IMR-90 (cell line): ENCODE measurements around the gene MGRN1. TPM values are rescaled to one million over a fixed set of nuclear protein-coding genes. Genes with fewer than 3 reads are reported as not detected.

Experiments used
- ATAC-seq: fragments of 200-7000 bp; cut with Tn5 transposase; 2 replicates; pipeline ENCODE4 v1.9.1; 2020; ENCODE audit warnings: low read depth, mild to moderate bottlenecking, moderate library complexity
- BruUV-seq: library from RNA; stranded (reverse); fragments of 400-500 nt; replicated peaks from 2 replicates; lab custom pipeline; 2021; lab: Mats Ljungman, UMichigan
- CTCF ChIA-PET: fragments of 300-600 bp; formaldehyde crosslinking; extraction: SDS; loops from one replicate; lab custom pipeline; 2021; ENCODE audit warnings: antibody characterized with exemption; lab: Yijun Ruan, JAX
- POLR2A ChIA-PET: fragments of 300-600 bp; sonication (Branson Sonifier 250); formaldehyde crosslinking; loops from one replicate; lab custom pipeline; 2022; ENCODE audit warnings: antibody characterized with exemption; ENCODE audit not compliant: unreplicated experiment; lab: Charles Lee
- DNase-seq: peaks from one replicate; pipeline ENCODE4 v3.0.0; 2013
- H2AFZ ChIP-seq: replicated peaks from 2 replicates; pipeline ENCODE3; 2013; ENCODE audit warnings: low read length, mild to moderate bottlenecking; ENCODE audit not compliant: poor library complexity
- H2AK5ac ChIP-seq: 2 replicates; pipeline ENCODE4 v1.6.1; 2013; ENCODE audit warnings: low read depth, low read length, inconsistent platforms
- H2AK9ac ChIP-seq: replicated peaks from 2 replicates; pipeline ENCODE3; 2013; ENCODE audit warnings: mild to moderate bottlenecking, low read depth, low read length, moderate library complexity; ENCODE audit not compliant: poor library complexity
- H2BK120ac ChIP-seq: 2 replicates; pipeline ENCODE4 v1.6.1; 2013; ENCODE audit warnings: low read depth, low read length, inconsistent platforms
- H2BK15ac ChIP-seq: 3 replicates; pipeline ENCODE4 v1.6.1; 2013; ENCODE audit warnings: low read depth, low read length, inconsistent platforms
- H2BK20ac ChIP-seq: 2 replicates; pipeline ENCODE4 v1.6.1; 2013; ENCODE audit warnings: low read depth, mild to moderate bottlenecking, inconsistent platforms, low read length, moderate library complexity
- H2BK5ac ChIP-seq: 2 replicates; pipeline ENCODE4 v1.6.1; 2013; ENCODE audit warnings: mild to moderate bottlenecking, low read depth, low read length, inconsistent platforms; ENCODE audit not compliant: poor library complexity, severe bottlenecking
- H3K14ac ChIP-seq: replicated peaks from 2 replicates; pipeline ENCODE4 v1.6.1; 2013; ENCODE audit warnings: low read depth, low read length, inconsistent platforms
- H3K18ac ChIP-seq: 2 replicates; pipeline ENCODE4 v1.6.1; 2013; ENCODE audit warnings: low read depth, low read length, control low read depth
- H3K23ac ChIP-seq: 2 replicates; pipeline ENCODE4 v1.6.1; 2013; ENCODE audit warnings: low read depth, low read length, inconsistent platforms
- H3K27ac ChIP-seq: 2 replicates; pipeline ENCODE4 v1.5.1; 2013; ENCODE audit warnings: mild to moderate bottlenecking, control low read depth, low read length; ENCODE audit not compliant: insufficient read depth
- H3K27me3 ChIP-seq: 2 replicates; pipeline ENCODE4 v1.6.1; 2013; ENCODE audit warnings: low read length; ENCODE audit not compliant: control insufficient read depth, insufficient read depth
- H3K36me3 ChIP-seq: 2 replicates; pipeline ENCODE4 v1.6.1; 2013; ENCODE audit warnings: low read length, mixed read lengths; ENCODE audit not compliant: control insufficient read depth, insufficient read depth
- H3K4ac ChIP-seq: 2 replicates; pipeline ENCODE4 v1.6.1; 2013; ENCODE audit warnings: low read depth, low read length, inconsistent platforms
- H3K4me1 ChIP-seq: 2 replicates; pipeline ENCODE4 v1.6.1; 2013; ENCODE audit warnings: low read length, mixed read lengths; ENCODE audit not compliant: control insufficient read depth, insufficient read depth
- H3K4me2 ChIP-seq: 2 replicates; pipeline ENCODE4 v1.6.1; 2013; ENCODE audit warnings: low read depth, mild to moderate bottlenecking, control low read depth, low read length, moderate library complexity
- H3K4me3 ChIP-seq: 2 replicates; pipeline ENCODE4 v1.5.1; 2013; ENCODE audit warnings: low read depth, mild to moderate bottlenecking, control low read depth, low read length, moderate library complexity; ENCODE audit not compliant: insufficient read depth
- H3K56ac ChIP-seq: 2 replicates; pipeline ENCODE4 v1.6.1; 2013; ENCODE audit warnings: low read length, inconsistent platforms; ENCODE audit not compliant: insufficient read depth; ENCODE audit errors: extremely low read depth
- H3K79me1 ChIP-seq, 2 experiments: 2 replicates each; pipeline ENCODE4 v1.6.1; 2013; ENCODE audit warnings: low read length in 2 of 2, inconsistent platforms in 1 of 2, low read depth in 1 of 2
- H3K9ac ChIP-seq: 2 replicates; pipeline ENCODE4 v1.6.1; 2013; ENCODE audit warnings: low read depth, low read length, control low read depth
- H3K9me1 ChIP-seq: 2 replicates; pipeline ENCODE4 v1.6.1; 2013; ENCODE audit warnings: low read length, inconsistent platforms; ENCODE audit not compliant: insufficient read depth
- H3K9me3 ChIP-seq: 2 replicates; pipeline ENCODE4 v1.6.1; 2013; ENCODE audit warnings: low read length; ENCODE audit not compliant: control insufficient read depth, insufficient read depth
- H4K20me1 ChIP-seq: 2 replicates; pipeline ENCODE4 v1.6.1; 2013; ENCODE audit warnings: low read length, inconsistent platforms; ENCODE audit not compliant: insufficient read depth
- H4K5ac ChIP-seq: 2 replicates; pipeline ENCODE4 v1.6.1; 2013; ENCODE audit warnings: mild to moderate bottlenecking, low read depth, low read length, control low read depth
- H4K8ac ChIP-seq, 2 experiments: 2 replicates each; pipeline ENCODE4 v1.6.1; 2013; ENCODE audit warnings: low read depth in 2 of 2, low read length in 2 of 2, control low read depth in 1 of 2, inconsistent platforms in 1 of 2
- H4K91ac ChIP-seq: 2 replicates; pipeline ENCODE4 v1.6.1; 2013; ENCODE audit warnings: low read depth, low read length, inconsistent platforms; ENCODE audit not compliant: insufficient read depth
- CEBPB ChIP-seq: IDR thresholded peaks from 2 replicates; pipeline ENCODE4 v1.6.1; 2012; ENCODE audit warnings: low read depth, low read length, improper control_type of control experiment
- CHD1 ChIP-seq: IDR thresholded peaks from 2 replicates; pipeline ENCODE4 v1.6.1; 2012; ENCODE audit warnings: low read depth, low read length, improper control_type of control experiment
- MAZ ChIP-seq: IDR thresholded peaks from 2 replicates; pipeline ENCODE4 v1.6.1; 2012; ENCODE audit warnings: low read depth, mild to moderate bottlenecking, low read length, improper control_type of control experiment, moderate library complexity, borderline replicate concordance
- MXI1 ChIP-seq: IDR thresholded peaks from 2 replicates; pipeline ENCODE4 v1.6.1; 2012; ENCODE audit warnings: low read depth, mild to moderate bottlenecking, low read length, moderate library complexity, borderline replicate concordance
- POLR2A ChIP-seq: IDR thresholded peaks from 2 replicates; pipeline ENCODE4 v1.6.1; 2012; ENCODE audit warnings: mild to moderate bottlenecking, low read depth, low read length
- WGBS, 2 experiments: methylation state at CpG; one replicate each; pipeline versions ENCODE4 v1.1.5 to v1.1.7; 2013; ENCODE audit warnings: missing lambda C conversion rate in 2 of 2; ENCODE audit not compliant: insufficient read length in 1 of 2; ENCODE audit errors: extremely low coverage in 2 of 2; 5-methylcytosine and 5-hydroxymethylcytosine counted together
- dilution Hi-C: fragments of 300-500 bp; cut with HindIII; formaldehyde crosslinking; loops from one replicate; pipeline ENCODE4 v1.14.3; 2018; ENCODE audit warnings: low sequenced_read_pairs; ENCODE audit not compliant: unreplicated experiment
- in situ Hi-C: fragments of 300-500 bp; cut with MboI; formaldehyde crosslinking; loops from 3 replicates; pipeline ENCODE4 v1.14.3; 2019; ENCODE audit warnings: low sequenced_read_pairs, inconsistent platforms, mixed read lengths
- intact Hi-C: fragments of 100-400 bp; cut with micrococcal nuclease; formaldehyde crosslinking; loops from 2 replicates; pipeline ENCODE4 v1.10.0; 2022
- polyA plus RNA-seq, 3 experiments: library from polyadenylated mRNA; depleted of rRNA; stranded (reverse); fragments of >200 nt; gene quantifications; 2 replicates each; pipeline ENCODE4 v1.2.3, GENCODE V29; 2012; ENCODE audit warnings: low replicate concordance in 1 of 3
- total RNA-seq: library from RNA; depleted of rRNA; stranded (reverse); fragments of >200 nt; gene quantifications from 2 replicates; pipeline ENCODE4 v1.2.3, GENCODE V29; 2012

Gene MGRN1
- total and polyA plus RNA-seq, 2 of the 4 experiments (the other 2 are of a cell fraction) = 11.7 to 32.7 TPM

DNA sequence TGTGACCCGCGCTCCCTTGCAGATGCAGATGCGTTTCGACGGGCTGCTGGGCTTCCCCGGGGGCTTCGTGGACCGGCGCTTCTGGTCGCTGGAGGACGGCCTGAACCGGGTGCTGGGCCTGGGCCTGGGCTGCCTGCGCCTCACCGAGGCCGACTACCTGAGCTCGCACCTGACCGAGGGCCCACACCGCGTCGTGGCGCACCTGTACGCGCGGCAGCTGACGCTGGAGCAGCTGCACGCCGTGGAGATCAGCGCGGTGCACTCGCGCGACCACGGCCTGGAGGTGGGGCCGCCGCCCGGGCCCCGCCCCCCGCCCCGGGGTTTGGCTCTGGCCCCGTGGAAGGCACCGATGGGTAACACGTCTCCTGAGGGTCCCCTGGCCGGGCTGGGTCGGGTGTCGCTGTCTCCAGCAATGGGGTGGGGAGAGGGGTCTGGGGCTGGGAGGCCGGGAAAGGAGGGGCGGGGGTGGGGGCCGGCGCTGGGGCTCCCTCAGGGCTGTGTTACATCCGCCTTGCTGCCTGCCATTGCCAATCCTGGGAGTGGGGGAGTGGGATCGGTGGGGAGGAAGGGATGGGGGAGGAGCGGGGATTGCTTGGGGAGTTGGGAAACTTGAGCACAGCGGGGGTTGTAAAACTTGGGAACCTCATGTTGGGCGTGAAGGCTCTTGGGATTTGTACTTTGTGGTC lies 69.5 kb downstream of the MGRN1 start:
- H2BK20ac ChIP-seq = no peak overlapping the region
- 0 out of 2 replicates have a peak, but pooled peaks have one; percentile 1 for TF ChIP-seq CEBPB
- peak; percentile 61; the same call in 1 of the 2 replicates for TF ChIP-seq MAZ
- TF ChIP-seq MXI1 = peak; percentile 42; the same call in 1 of the 2 replicates
- TF ChIP-seq CHD1 = no peak
- no peak for TF ChIP-seq POLR2A
- in situ Hi-C loops = no loop called here
- no peak overlapping the region for H4K91ac ChIP-seq
- peak overlapping the region; percentile 85 for H3K4ac ChIP-seq
- peaks cover 7% of the 10 kb centered on the region for H3K4me1 ChIP-seq
- H3K9ac ChIP-seq = peak overlapping the region; percentile 84
- peak overlapping the region; percentile 86 for H3K4me2 ChIP-seq
- H3K4me3 ChIP-seq = peak overlapping the region; percentile 89
- no TSS peak for BruUV-seq
- H4K8ac ChIP-seq = peak overlapping the region; percentile 76 to 92; a peak in 2 of 4 replicates
- H2AFZ ChIP-seq = peak overlapping the region; percentile 96
- intact Hi-C loops = loop anchor here (2.0 kb wide), 1 partner anchor 263 kb away; no protein-coding TSS in a partner anchor
- DNase-seq (peak; percentile 38), ATAC-seq (peak; percentile 55)
- H2AK5ac ChIP-seq = peak overlapping the region; percentile 96
- peak overlapping the region; percentile 26 for H2BK5ac ChIP-seq
- peaks cover 0 to 26% of the 10 kb centered on the region in 2 experiments; a peak in 3 of 4 replicates for H3K79me1 ChIP-seq
- no peak overlapping the region for H3K56ac ChIP-seq
- peak overlapping the region; percentile 84 for H3K27ac ChIP-seq
- no peaks in the 10 kb centered on the region for H3K9me3 ChIP-seq
- dilution Hi-C loops = no loop called here
- H2AK9ac ChIP-seq = peak overlapping the region; percentile 99
- H3K27me3 ChIP-seq = no peaks in the 10 kb centered on the region
- H3K36me3 ChIP-seq = peaks cover 44% of the 10 kb centered on the region
- no peak overlapping the region for H2BK15ac ChIP-seq
- H3K23ac ChIP-seq = no peak overlapping the region
- ChIA-PET POLR2A (no interaction called here), CTCF (interaction anchor here (0.9 kb wide), 1 partner anchor 12 kb away, joined by 3 read pairs; no protein-coding TSS in a partner anchor)
- H4K20me1 ChIP-seq = peaks cover 19% of the 10 kb centered on the region
- no peak overlapping the region for H2BK120ac ChIP-seq
- H3K9me1 ChIP-seq = peaks cover 5% of the 10 kb centered on the region; the same call in 1 of the 2 replicates
- H3K18ac ChIP-seq = no peak overlapping the region
- 0% methylated on average over 35 of the region's 54 CpGs; no CpG with 5 or more reads in 1 of the 2 experiments for WGBS, 2 experiments
- no peak overlapping the region; the same call in 1 of the 2 replicates for H4K5ac ChIP-seq
- peak overlapping the region; percentile 77; the same call in 1 of the 2 replicates for H3K14ac ChIP-seq
